ENCODE data around the gene MBD5.

The MBD5 gene

DNA sequence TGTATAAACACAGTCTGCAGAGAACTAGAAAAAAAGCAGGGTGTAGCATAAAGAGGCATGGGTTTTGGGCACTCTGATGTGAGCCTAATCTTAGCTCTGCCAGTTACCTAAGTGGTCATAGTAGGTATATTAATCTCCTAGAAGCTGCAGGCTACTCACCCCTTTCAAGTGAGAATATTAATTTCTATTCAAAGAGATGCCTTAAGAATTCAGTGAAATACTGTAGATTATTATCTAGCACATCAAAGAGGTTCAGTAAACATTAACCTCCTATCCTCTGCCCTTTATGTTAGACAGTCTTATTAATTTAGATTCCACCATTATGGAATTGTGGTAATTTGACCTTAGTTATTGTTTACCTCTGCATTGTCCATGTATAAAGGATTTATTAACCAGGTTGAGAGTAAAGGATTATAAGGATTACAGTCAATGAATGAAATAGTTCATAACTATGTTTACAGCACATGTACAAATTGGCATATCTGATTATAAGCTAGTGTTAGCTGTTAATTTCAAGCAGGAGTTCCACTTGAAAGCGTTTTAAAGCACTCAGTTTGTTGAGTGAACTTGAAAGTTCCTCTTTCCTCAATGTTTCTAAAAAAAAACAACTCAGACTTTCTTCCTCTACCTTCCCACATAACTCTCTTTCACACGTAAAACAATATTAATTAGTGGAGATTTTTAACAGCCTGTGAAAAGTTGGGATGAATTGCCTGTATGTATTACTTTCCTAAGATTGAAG lies 473.1 kb downstream of the MBD5 start:
- TF ChIP-seq, protein P1, sequence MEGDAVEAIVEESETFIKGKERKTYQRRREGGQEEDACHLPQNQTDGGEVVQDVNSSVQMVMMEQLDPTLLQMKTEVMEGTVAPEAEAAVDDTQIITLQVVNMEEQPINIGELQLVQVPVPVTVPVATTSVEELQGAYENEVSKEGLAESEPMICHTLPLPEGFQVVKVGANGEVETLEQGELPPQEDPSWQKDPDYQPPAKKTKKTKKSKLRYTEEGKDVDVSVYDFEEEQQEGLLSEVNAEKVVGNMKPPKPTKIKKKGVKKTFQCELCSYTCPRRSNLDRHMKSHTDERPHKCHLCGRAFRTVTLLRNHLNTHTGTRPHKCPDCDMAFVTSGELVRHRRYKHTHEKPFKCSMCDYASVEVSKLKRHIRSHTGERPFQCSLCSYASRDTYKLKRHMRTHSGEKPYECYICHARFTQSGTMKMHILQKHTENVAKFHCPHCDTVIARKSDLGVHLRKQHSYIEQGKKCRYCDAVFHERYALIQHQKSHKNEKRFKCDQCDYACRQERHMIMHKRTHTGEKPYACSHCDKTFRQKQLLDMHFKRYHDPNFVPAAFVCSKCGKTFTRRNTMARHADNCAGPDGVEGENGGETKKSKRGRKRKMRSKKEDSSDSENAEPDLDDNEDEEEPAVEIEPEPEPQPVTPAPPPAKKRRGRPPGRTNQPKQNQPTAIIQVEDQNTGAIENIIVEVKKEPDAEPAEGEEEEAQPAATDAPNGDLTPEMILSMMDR (IDR thresholded peaks at IDR 0.05; ENCODE audit: insufficient read depth, low read depth, low read length, missing control alignments) = no peak
- no peak for DNase-seq (ENCODE audit: low read depth)
- no peak overlapping the region for H3K4me3 ChIP-seq (ENCODE audit: low read length)

DNA sequence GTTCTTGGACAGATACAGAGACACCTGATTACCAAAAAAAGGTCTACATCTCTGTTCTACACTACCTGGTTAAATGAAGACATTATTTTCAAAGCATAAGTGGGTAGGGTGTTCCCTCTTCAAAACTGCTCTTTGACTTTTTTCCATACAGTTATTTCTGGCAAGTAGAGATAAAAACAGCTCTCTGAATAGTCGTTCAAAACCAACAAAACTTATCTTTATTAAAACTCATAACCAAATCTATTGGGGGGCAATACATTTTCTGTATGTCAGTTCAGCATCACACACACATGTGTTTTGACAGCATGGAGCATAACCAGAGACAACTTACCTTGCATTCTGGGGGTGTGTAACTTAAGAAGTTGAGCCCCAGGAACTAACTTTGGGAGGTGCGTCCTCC lies 474.7 kb downstream of the MBD5 start:
- no peak for DNase-seq (ENCODE audit: low read depth)
- TF ChIP-seq, protein P1 (IDR thresholded peaks at IDR 0.05; ENCODE audit: insufficient read depth, low read depth, low read length, missing control alignments) = no peak
- no peak overlapping the region for H3K4me3 ChIP-seq (ENCODE audit: low read length)

DNA sequence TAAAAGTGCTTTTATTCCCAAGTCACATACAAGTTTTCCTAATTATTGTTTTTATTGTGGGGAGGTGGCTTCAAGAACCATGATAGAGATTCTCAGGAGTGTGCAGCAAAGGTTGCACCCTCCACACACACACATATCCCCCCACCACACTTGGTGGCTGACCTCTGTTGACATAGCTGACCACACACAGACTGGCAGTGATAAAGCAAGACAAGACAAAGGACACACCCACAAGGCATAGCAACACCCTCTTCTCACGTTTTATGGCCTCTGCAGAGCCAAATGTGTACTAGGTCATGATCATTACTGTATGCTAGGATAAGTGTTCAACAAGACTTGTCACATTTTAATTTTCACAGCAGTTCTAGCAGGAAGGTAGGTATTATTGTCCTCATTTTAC lies 480.7 kb downstream of the MBD5 start:
- H3K4me3 ChIP-seq (ENCODE audit: low read length) = no peak overlapping the region
- DNase-seq (ENCODE audit: low read depth) = no peak
- TF ChIP-seq, protein P1 (IDR thresholded peaks at IDR 0.05; ENCODE audit: insufficient read depth, low read depth, low read length, missing control alignments) = no peak

DNA sequence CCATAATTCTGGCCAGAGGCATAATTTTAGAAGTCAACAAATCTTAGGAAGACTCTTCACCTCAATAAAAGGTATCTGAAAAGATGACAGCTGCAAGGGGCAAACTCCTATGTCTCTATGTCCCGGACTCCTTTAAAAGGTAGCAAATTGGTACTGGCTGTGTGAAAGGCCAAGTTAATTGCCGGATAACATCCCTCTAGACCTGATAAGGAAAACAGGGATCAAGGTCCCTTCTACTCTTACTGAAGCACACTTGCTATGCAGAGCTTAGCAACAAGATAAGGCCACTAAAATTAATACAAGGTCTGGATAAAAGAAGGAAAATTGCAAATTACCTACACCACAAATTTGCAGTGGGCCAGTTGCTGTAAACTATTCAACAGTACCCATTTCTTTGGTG lies 482.6 kb downstream of the MBD5 start:
- no peak overlapping the region for H3K4me3 ChIP-seq (ENCODE audit: low read length)
- no peak for DNase-seq (ENCODE audit: low read depth)

DNA sequence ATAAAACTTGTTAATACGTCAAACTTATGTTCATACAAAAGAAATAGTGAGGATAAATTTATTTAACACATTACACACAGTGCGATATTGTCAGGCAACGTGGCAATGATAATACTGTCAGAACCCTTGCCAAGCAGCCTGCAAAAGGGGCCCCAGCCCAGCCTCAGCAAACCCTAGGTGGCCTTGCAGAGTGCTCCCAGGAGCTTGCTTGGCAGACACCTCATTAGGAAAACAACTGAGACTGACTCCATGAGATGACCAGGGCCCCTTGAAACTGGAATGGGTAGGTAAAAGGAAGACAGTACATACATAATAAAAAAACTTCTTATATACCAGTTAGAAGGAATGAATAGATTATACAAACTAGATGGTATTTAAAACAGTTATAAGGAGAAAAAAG lies 487.1 kb downstream of the MBD5 start:
- DNase-seq (ENCODE audit: low read depth) = no peak
- no peak overlapping the region for H3K4me3 ChIP-seq (ENCODE audit: low read length)
- TF ChIP-seq, protein P1 (IDR thresholded peaks at IDR 0.05; ENCODE audit: insufficient read depth, low read depth, low read length, missing control alignments) = no peak

More for the DNA sequence above, 482.6 kb downstream of the MBD5 start:
- TF ChIP-seq, protein P1 (IDR thresholded peaks at IDR 0.05; ENCODE audit: insufficient read depth, low read depth, low read length, missing control alignments) = no peak

DNA sequence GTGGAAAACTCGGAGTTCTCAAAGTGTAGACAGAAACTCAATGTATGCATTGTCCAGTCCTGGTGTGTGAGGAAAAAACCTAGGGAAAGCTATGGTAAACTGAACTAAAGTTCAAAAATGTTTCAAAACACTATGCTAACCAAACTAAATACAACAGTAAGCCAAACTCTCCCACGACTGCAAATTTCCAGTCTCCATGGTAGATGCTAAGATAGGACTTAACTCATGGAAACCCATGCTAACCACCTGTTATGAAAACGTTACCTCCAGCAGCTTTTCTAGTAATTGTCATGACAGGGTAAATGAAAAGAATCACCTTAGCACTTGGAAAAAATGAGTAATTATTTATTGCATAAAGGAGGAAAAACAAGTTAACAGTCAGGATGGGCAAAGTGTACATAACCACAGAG lies 488.0 kb downstream of the MBD5 start:
- TF ChIP-seq, protein P1 (IDR thresholded peaks at IDR 0.05; ENCODE audit: insufficient read depth, low read depth, low read length, missing control alignments) = no peak
- no peak for DNase-seq (ENCODE audit: low read depth)
- H3K4me3 ChIP-seq (ENCODE audit: low read length) = no peak overlapping the region
